CD14-positive monocyte (primary cell): Measurements from ENCODE around the gene KHNYN. TPM values are rescaled to one million over a fixed set of nuclear protein-coding genes. Genes with fewer than 3 reads are reported as not detected.

ENCODE experiments used
- DNase-seq, 3 donors: peaks; one replicate each; pipeline ENCODE4 v3.0.0-alpha.2; 2011 to 2022
- H2AFZ ChIP-seq: 2 replicates; pipeline ENCODE4 v1.6.0; 2012; ENCODE audit warnings: mild to moderate bottlenecking, low read depth, low read length, inconsistent platforms; ENCODE audit not compliant: insufficient read depth, poor library complexity, severe bottlenecking
- H3K27ac ChIP-seq, 2 donors: 1 replicate in 1 of 2; 2 replicates in 1 of 2; pipeline ENCODE4 v1.5.1; 2012 to 2013; ENCODE audit warnings: low read length in 2 of 2, control low read depth in 1 of 2, inconsistent platforms in 1 of 2, low read depth in 1 of 2, mild to moderate bottlenecking in 1 of 2
- H3K27me3 ChIP-seq, 2 donors: one replicate each; pipeline versions ENCODE4 v1.6.0 to v1.6.1; 2011 to 2013; ENCODE audit warnings: low read length in 2 of 2; ENCODE audit not compliant: control insufficient read depth in 2 of 2, insufficient read depth in 2 of 2
- H3K36me3 ChIP-seq, 2 donors: replicated peaks in 1 of 2; 1 replicate in 1 of 2; 2 replicates in 1 of 2; pipeline versions ENCODE4 v1.5.1 to v1.6.1; 2012 to 2013; ENCODE audit warnings: low read length in 2 of 2, control low read depth in 1 of 2, inconsistent platforms in 1 of 2, mild to moderate bottlenecking in 1 of 2; ENCODE audit not compliant: insufficient read depth in 2 of 2, control insufficient read depth in 1 of 2
- H3K4me1 ChIP-seq, 2 donors: 1 replicate in 1 of 2; 2 replicates in 1 of 2; pipeline versions ENCODE4 v1.5.1 to v1.6.1; 2012 to 2013; ENCODE audit warnings: low read length in 2 of 2, control low read depth in 1 of 2, inconsistent platforms in 1 of 2, mild to moderate bottlenecking in 1 of 2, moderate library complexity in 1 of 2; ENCODE audit not compliant: insufficient read depth in 2 of 2, control insufficient read depth in 1 of 2
- H3K4me2 ChIP-seq: replicated peaks from 2 replicates; pipeline ENCODE3; 2012; ENCODE audit warnings: low read length, moderate library complexity, mild to moderate bottlenecking; ENCODE audit not compliant: poor library complexity, severe bottlenecking; ENCODE audit errors: extremely low read depth
- H3K4me3 ChIP-seq, 3 experiments: fragments of 200-600 bp in 1 of 3; sonication (generic) in 1 of 3; replicated peaks in 1 of 3; 1 replicate in 2 of 3; 2 replicates in 1 of 3; pipeline ENCODE4 v1.5.1; 2011 to 2013; ENCODE audit warnings: low read length in 3 of 3, mild to moderate bottlenecking in 3 of 3, control low read depth in 2 of 3, low read depth in 2 of 3, inconsistent platforms in 1 of 3, moderate library complexity in 1 of 3
- H3K79me2 ChIP-seq: 2 replicates; pipeline ENCODE4 v1.6.0; 2012; ENCODE audit warnings: mild to moderate bottlenecking, control low read depth, inconsistent platforms, low read length, moderate library complexity; ENCODE audit not compliant: insufficient read depth
- H3K9ac ChIP-seq: 2 replicates; pipeline ENCODE4 v1.6.0; 2017; ENCODE audit warnings: low read length, mild to moderate bottlenecking; ENCODE audit not compliant: insufficient read depth, poor library complexity, severe bottlenecking
- H3K9me3 ChIP-seq, 2 donors: replicated peaks in 1 of 2; 1 replicate in 1 of 2; 2 replicates in 1 of 2; pipeline versions ENCODE4 v1.5.1 to v1.6.1; 2012 to 2013; ENCODE audit warnings: low read length in 2 of 2, control low read depth in 1 of 2; ENCODE audit not compliant: control insufficient read depth in 1 of 2, insufficient read depth in 1 of 2
- H4K20me1 ChIP-seq: 2 replicates; pipeline ENCODE4 v1.6.0; 2012; ENCODE audit warnings: mild to moderate bottlenecking, low read length, control low read depth, moderate library complexity; ENCODE audit not compliant: insufficient read depth
- H3K27ac Mint-ChIP-seq, 7 donors: one replicate each; pipeline ENCODE4 v1.8.0; 2020; ENCODE audit warnings: mild to moderate bottlenecking in 7 of 7, mixed read lengths in 7 of 7, moderate library complexity in 6 of 7, inconsistent platforms in 2 of 7
- H3K27me3 Mint-ChIP-seq, 3 donors: one replicate each; pipeline ENCODE4 v1.8.0; 2021 to 2022; ENCODE audit warnings: low read depth in 3 of 3, mild to moderate bottlenecking in 3 of 3, mixed read lengths in 3 of 3, moderate library complexity in 3 of 3, inconsistent platforms in 1 of 3
- H3K36me3 Mint-ChIP-seq, 2 donors: one replicate each; pipeline ENCODE4 v1.8.0; 2020; ENCODE audit warnings: mixed read lengths in 2 of 2, inconsistent platforms in 1 of 2, mild to moderate bottlenecking in 1 of 2
- H3K4me1 Mint-ChIP-seq: one replicate; pipeline ENCODE4 v1.8.0; 2020; ENCODE audit warnings: mild to moderate bottlenecking, mixed read lengths
- H3K4me3 Mint-ChIP-seq, 2 donors: one replicate each; pipeline ENCODE4 v1.8.0; 2020; ENCODE audit warnings: mild to moderate bottlenecking in 2 of 2, mixed read lengths in 2 of 2, moderate library complexity in 1 of 2
- H3K9me3 Mint-ChIP-seq, 7 donors: one replicate each; pipeline ENCODE4 v1.8.0; 2020 to 2022; ENCODE audit warnings: mixed read lengths in 7 of 7, mild to moderate bottlenecking in 6 of 7, moderate library complexity in 6 of 7, inconsistent platforms in 2 of 7
- CTCF ChIP-seq: fragments of 200-600 bp; IDR thresholded peaks from one replicate; pipeline ENCODE4 v1.8.0; 2022; ENCODE audit warnings: antibody characterized with exemption, mild to moderate bottlenecking
- WGBS: methylation state at CpG from one replicate; pipeline ENCODE4 v1.1.5; 2013; ENCODE audit warnings: missing lambda C conversion rate; ENCODE audit not compliant: insufficient coverage; 5-methylcytosine and 5-hydroxymethylcytosine counted together
- intact Hi-C, 2 donors: fragments of 100-400 bp; cut with micrococcal nuclease; formaldehyde crosslinking; loops; one replicate each; pipeline versions ENCODE4 v1.15.0 to v1.15.1; 2023
- polyA plus RNA-seq, 3 donors: library from polyadenylated mRNA; depleted of rRNA in 1 of 3; unstranded in 2 of 3; stranded (reverse) in 1 of 3; fragments of 300-500 nt in 2 of 3; fragments of >200 nt in 1 of 3; fragmentation: Illumina TruSeq in 2 of 3; gene quantifications; 1 replicate in 2 of 3; 2 replicates in 1 of 3; pipeline ENCODE4 v1.2.3, GENCODE V29; 2012 to 2021

Gene KHNYN
- polyA plus RNA-seq, 3 donors: 12.4 to 39.8 (median 16.0) TPM

GRCh38 chr14:24414077-24414476 lies 15.7 kb upstream of the KHNYN start:
- Histone ChIP-seq H3K9me3 (no peaks in the 10 kb centered on the region), H3K79me2 (no peaks in the 10 kb centered on the region), H3K4me2 (no peak overlapping the region), H4K20me1 (no peaks in the 10 kb centered on the region), H3K4me1 (no peaks in the 10 kb centered on the region), H3K9ac (no peak overlapping the region), H2AFZ (no peak overlapping the region), H3K36me3 (no peaks in the 10 kb centered on the region), H3K4me3 (no peak overlapping the region), H3K27me3 (peaks cover 1 to 5% of the 10 kb centered on the region in 2 donors), H3K27ac (no peak overlapping the region)
- Mint-ChIP-seq H3K36me3 (no peaks in the 10 kb centered on the region), H3K27me3 (peaks cover 8 to 13% (median 12%) of the 10 kb centered on the region in 3 donors), H3K4me3 (no peak overlapping the region), H3K9me3 (no peaks in the 10 kb centered on the region), H3K27ac (no peak overlapping the region), H3K4me1 (no peaks in the 10 kb centered on the region)
- intact Hi-C loops: no loop called here
- no CpG with 5 or more reads among the region's 1 CpG for WGBS
- no peak for DNase-seq
- no peak for TF ChIP-seq CTCF

DNA sequence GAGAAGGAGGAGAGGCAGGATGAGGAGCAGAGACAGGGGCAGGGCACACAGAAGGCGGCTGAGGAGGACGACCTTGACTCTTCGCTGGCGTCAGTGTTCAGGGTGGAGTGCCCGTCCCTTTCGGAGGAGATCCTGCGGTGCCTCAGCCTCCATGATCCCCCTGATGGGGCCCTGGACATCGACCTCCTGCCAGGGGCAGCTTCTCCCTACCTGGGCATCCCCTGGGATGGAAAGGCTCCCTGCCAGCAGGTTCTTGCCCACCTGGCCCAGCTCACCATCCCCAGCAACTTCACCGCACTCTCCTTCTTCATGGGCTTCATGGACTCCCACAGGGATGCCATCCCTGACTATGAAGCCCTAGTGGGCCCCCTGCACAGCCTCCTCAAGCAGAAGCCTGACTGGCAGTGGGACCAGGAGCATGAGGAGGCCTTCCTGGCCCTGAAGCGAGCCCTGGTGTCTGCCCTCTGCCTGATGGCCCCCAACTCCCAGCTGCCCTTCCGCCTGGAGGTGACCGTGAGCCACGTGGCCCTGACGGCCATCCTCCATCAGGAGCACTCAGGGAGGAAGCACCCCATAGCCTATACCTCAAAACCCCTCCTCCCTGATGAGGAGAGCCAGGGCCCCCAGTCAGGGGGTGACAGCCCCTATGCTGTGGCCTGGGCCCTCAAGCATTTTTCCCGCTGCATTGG lies 14.9 kb upstream of the KHNYN start:
- no peak for DNase-seq
- Histone ChIP-seq H3K4me2 (no peak overlapping the region), H3K4me1 (no peaks in the 10 kb centered on the region), H3K9me3 (no peaks in the 10 kb centered on the region), H3K27ac (no peak overlapping the region), H2AFZ (no peak overlapping the region), H3K79me2 (no peaks in the 10 kb centered on the region), H3K27me3 (peaks cover 2 to 5% of the 10 kb centered on the region in 2 donors), H3K36me3 (no peaks in the 10 kb centered on the region), H3K9ac (no peak overlapping the region), H3K4me3 (no peak overlapping the region), H4K20me1 (no peaks in the 10 kb centered on the region)
- Mint-ChIP-seq H3K4me3 (no peak overlapping the region), H3K9me3 (no peaks in the 10 kb centered on the region), H3K27ac (peak overlapping the region in 1 of 7 donors; percentile 25), H3K27me3 (peaks cover 13 to 19% (median 16%) of the 10 kb centered on the region in 3 donors), H3K36me3 (no peaks in the 10 kb centered on the region), H3K4me1 (no peaks in the 10 kb centered on the region)
- intact Hi-C loops: no loop called here
- WGBS: 100% methylated on average over 12 of the region's 15 CpGs
- no peak for TF ChIP-seq CTCF
